Activated CD8-positive, alpha-beta memory T cell treated with anti-CD3 and anti-CD28 coated beads for 4 hours (primary cell): Measurements from ENCODE around the gene TKT.

Experiments used
- DNase-seq, 2 donors: peaks; one replicate each; pipeline ENCODE4 v3.0.0-alpha.2; 2020; ENCODE audit warnings: low read depth in 2 of 2

The TKT gene

DNA sequence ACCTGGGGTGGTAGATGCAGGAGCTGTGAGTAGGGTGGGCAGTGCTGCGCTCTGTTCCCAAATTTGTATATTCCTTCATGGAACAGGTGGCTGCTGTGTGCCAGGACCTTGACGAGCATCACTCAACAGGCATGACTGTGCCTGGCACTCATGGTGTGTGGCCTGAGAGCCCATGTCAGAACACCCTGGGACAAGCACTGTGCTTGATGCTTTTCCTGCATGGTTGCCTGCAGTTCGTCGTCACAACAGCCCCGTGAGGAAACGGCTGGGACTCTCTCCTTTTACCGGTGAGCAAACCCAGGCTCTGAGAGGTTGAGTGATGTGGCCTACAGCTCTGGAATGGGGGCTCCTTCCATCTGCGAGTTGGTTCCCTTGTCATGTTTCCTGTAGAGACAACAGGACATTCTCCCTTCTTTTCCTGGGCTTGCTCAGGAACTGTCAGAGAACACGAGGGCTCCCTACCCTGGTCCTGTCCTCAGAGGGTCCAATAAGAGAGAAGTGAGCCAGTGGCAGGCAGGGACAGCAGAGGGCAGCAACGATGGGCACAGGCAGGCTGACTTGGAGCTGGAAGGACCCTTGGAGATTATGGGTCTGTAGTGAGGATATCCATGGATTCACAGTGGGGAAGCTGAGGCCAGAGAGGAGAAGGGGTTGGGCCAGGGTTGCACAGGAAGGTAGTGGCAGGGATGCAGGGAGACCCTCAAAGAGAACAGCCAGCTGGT is 57.4 kb downstream of the TKT start:
- DNase-seq, result no peak

DNA sequence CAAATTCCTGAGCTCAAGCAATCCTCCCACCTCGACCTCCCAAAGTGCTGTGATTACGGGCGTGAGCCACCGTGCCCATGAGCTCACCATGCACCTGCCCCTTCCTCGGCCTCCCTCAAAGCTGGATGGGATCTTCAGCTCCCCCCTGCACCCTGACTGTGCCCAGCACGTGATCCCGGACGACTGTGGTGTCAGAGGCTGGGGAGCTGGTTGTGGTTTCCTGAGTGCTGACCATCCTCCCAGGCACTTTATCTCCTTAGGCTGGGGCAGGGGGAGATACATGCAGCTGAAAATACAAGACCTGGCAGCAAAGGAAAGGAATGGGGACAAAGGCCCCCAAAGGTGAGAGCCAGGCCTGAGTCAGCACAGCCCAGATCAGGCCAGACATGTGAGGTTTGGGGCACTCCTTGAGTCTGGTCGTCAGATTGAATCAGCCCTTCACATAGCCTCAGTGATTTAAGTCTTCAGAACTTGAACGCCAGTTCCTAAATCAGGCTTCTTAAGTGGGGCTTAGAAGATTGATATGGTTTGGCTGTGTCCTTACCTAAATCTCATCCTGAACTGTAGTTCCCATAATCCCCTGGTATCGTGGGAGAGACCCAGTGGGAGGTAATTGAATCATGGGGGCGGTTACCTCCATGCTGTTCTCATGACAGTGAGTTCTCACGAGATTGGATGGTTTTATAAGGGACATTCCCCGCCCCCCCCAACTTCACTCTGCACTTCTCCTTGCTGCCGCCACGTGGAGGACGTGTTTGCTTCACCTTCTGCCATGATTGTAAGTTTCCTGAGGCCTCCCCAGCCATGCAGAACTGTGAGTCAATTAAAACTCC is 59.0 kb downstream of the TKT start:
- no peak for DNase-seq

DNA sequence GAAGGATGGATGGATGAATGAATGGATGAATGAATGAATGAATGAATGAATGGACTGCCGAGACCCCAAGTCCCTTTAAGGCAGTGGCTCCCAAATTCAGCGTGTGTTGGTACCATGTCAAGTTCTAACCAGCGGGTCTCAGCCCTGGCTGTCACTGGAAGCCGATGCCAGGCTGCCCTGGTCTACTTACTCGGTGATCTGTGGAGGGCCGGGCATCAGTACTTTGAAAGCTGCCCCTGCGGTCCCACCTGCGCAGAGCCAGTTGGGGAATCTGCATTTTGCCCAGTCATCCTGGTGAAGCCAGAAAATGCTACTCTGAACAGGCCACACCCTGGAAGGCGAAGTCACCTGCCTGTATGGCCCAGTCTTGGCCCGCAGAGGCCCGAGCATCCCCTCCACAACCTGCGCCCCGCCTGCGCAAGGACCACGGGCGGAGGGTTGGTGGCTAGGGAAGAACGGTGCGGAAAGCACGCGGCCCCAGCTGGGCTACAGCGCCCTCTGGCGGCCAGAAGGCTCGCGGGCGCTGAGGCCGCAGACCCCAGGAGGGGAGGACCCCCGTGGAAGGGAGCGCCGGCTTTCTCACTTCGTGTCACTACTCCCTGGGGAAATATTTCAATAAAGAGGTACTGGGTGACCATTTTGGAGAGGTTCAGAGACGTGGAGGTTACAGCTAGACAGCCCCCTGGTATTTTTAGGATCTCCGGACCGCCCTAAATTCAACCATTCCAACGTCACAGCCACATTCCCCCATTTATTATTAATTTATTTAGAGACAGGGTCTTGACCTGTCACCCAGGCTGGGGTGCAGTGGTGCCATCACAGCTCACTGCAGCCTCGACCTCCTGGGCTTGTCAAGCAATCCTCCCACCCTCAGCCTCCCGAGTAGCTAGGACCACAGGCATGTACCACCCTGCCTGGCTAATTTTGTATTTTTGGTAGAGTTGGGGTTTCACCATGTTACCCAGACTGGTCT is 59.9 kb downstream of the TKT start:
- peak in 1 of 2 donors; percentile 15 for DNase-seq

DNA sequence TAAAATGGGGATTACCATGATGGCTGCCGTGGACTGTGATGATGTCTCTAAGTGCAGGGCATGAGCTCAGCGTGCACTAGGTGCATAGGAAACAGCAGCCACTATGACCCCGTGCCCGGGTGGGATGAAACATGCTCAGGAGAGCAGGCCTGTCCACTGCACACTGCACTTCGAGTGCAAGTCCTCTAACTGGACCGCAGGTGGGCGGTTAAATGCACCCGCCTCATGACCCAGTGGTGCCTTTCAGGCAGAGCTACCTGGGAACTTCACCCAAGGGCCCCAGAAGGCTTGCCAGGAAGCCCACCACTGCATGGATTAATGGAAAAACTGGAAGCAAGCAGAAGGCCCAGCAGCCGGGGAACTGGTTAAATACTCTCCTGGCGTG is 60.8 kb downstream of the TKT start:
- DNase-seq, result no peak

DNA sequence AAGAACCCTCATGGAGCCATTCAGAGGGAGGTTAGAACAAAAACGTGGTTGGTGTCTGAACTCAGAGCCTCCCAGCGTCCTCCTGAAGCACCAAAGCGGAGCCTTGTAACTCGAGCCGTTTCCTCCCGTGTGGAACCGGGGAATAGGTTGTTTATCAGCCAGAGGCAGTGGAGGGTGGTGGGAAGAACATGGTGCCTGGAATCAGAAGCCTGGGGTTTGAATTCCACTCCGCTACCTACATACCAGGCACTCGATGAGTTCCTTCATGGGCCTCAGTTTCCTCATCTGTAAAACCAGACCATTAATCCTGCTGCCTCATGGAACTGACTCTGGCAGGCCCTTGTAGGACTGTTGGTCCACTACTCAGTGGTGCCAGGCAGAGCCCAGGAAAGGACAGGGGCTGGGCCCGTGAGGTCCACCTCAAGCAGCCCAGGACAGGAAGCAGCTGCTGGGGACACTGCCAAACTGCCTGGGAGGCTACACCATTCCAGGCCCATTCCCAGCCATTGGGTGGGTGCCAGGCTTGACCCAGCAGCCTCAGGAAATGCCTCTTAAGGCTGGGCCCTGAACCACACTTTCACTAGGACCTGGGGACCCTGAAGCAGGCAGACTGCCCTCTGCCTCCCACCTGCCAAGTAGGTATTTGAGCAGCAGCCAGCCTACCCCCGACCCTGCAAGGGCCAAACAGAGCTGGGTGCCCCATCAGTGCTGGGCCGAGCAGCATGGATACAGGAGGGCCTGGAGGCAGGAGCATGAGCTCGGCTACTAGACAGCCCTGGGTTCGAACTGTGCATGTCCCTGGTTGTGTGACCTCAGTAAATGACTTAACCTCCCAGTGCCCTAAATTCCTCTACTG is 61.4 kb downstream of the TKT start:
- no peak for DNase-seq

DNA sequence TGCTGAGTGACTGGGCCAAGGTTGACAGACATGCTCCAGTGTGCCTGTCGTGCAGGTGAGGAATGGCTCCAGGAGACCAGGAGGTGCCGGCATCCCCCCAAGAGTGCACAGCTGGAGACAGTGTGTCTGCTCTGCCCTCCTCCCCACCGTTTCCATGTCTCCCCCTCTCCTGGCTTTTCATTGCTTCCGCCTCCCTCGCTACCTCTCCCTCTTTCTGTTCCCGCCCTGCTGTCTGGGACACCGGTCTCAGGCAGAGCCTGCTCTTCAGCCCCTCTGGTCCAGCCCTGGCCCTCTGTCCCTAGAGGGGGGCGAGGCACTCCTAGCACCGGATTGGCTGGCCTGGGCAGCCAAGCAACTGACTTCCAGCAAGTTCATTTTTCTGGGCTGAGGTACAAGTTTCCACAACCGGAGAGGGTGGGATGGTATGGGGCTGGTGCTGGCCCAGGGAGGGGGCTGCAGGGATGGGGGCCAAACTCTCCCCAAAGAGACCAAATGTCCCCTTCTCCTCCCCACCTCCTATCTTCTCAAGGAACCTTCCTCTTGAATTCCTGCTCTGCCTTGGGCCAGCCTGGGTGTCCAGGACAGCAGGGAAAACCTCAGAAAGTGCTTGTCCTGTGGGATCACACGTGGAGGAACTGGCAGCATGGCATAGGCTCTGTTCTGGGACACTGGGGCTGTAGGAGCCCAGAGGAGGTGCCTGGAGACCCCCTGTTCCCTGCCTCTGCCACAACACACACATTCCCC is 62.2 kb downstream of the TKT start:
- no peak for DNase-seq

DNA sequence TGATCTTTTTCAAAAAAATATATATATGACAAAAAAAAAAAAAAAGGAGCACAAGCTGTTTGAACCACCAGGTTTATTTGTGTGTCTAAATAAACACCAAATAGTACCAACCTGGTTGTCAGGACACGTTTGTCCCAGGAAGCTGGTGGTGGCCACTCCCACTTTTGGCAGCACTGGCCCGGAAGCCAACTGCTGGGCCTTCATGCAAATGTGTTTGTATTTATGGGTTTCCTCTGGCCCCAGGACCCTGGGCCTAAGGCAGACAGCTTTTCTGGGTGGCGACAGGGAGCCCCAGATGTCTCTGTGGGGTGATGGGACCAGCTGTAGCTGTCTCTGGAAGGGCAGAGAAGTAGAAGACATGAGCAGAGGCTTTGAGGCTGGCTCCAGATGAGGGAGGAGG is 63.2 kb downstream of the TKT start:
- no peak for DNase-seq

DNA sequence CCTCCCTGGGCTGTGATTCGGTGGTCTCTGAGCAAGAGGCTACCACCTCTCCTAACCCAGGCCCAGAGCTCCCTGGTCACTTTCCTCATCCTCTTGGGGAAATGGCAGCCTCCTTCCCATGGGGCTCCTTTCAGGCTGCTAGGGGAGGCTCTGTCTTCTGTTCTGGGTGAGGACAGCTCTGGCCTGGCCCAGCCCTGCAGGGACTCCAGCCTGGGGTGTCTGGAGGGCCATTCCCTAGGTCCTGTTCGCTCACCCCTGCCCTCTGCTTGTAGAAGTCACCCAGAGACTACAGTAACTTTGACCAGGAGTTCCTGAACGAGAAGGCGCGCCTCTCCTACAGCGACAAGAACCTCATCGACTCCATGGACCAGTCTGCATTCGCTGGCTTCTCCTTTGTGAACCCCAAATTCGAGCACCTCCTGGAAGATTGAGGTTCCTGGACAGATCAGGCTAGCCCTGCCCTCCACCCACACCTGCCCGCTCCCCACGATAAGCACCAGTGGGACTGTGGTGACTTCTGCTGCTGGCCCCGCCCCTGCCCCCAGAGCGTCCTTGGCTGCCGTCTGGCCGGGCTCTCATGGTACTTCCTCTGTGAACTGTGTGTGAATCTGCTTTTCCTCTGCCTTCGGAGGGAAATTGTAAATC is 63.9 kb downstream of the TKT start:
- DNase-seq, result no peak

DNA sequence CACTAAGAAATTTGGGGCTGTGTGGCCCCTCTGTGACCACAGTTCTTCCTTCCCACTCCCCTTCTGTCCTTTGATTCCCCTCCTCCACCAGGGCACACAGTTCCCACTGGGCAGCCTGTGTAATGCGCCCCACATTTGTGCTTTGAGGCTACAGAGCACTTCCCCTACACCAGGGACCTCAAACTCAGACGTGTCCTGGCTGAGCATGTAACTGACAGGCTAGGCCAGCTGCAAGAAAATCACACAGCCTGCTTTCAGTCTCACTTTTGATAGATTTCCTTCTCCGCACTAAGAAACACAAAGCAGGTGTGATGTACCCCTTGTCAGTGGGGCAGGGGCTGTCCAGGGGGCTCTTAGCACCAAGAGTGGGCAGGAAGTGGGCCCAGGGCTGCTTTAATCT is 65.2 kb downstream of the TKT start:
- DNase-seq, result no peak

DNA sequence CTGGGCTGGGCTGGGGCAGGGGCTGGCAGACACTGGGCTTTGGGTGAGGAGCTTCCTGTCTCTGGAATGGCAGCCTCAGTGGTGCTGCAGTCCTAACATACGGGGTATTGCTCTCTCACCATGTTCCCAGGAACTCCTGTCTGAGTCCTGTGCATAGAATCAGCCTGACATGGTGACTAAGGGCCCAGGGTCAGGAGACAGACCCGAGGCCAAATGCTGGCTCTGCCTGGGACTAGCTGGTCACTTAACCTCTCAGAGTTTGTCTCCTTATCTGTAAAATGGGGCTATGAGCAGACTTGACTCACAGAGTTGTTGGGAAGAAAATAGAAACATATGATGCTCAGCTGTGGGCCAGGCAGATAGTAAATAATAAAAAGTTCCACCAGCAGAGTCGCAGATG is 66.5 kb downstream of the TKT start:
- no peak for DNase-seq

DNA sequence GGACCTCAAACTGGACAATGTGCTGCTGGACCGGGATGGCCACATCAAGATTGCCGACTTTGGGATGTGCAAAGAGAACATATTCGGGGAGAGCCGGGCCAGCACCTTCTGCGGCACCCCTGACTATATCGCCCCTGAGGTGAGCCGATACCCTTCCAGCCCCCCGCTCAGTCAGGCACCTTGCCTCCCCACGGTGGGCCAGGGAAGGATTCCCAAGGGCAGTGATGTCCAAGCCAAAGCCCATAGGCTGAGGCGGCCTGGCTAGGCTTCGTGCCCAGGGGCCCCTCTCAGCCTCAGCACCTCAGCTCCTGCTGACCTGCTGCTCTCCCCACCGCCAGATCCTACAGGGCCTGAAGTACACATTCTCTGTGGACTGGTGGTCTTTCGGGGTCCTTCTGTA is 67.1 kb downstream of the TKT start:
- no peak for DNase-seq

DNA sequence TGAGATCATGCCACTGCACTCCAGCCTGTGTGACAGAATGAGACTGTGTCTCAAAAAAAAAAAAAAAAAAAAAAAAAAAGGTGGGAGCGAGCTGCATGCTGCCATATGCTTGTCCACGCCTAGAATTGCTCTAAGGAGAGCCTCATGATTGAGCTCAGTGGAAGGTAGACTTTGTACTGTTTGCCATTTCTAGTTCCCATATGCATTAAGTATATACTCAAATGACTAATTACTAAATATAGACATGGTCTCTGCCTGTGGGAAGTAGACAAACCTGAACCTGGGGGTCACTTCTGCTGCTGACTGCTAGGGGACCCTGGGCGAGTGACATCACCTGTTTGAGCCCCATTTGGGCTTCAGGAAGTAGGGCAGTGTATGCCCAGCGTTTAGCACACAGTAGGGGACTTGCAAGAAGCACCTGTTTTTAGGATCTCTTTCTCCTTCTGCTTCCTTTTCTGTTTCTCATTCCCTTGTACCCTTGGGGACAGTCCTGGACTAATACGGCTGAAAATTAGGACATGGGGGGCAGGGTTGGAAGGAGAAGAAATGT is 67.6 kb downstream of the TKT start:
- DNase-seq, result no peak

DNA sequence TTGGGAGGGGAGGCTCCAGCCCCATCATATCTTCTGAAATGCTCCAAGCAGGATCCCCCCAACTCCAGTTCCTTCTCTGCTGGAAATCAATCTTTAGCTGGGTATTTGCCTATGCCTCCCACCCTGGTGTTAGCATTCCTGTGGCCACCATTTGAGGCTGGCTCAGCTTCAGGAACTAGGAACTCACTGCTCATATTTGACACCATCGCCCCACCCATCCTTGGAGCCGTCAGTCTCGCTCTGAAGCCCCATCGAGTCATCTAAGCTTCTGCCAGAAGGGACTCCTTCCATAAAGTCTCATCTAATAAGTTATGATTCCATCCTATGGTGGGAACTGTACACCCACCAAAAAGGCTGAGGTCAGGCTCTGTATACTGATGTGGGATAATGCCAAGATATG is 68.4 kb downstream of the TKT start:
- no peak for DNase-seq

DNA sequence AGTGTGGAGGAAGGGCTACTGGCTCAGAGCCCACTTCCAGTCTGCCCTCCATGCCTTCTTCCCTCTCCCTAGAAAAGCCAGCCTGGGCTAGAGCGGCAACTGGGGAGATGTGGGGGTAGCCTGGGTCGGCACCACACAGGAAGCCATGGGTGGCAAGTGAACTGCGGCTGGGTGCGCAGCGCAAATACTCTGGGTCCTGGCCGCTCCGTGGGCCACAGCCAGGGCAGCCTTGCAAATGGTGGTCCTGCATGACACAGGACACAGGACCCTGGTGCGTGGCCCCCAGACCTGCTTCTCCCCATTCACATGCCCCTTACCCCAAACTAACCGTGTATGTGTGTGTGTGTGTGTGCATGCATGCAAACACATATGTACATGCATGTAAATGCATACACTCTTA is 69.1 kb downstream of the TKT start:
- DNase-seq, result no peak

DNA sequence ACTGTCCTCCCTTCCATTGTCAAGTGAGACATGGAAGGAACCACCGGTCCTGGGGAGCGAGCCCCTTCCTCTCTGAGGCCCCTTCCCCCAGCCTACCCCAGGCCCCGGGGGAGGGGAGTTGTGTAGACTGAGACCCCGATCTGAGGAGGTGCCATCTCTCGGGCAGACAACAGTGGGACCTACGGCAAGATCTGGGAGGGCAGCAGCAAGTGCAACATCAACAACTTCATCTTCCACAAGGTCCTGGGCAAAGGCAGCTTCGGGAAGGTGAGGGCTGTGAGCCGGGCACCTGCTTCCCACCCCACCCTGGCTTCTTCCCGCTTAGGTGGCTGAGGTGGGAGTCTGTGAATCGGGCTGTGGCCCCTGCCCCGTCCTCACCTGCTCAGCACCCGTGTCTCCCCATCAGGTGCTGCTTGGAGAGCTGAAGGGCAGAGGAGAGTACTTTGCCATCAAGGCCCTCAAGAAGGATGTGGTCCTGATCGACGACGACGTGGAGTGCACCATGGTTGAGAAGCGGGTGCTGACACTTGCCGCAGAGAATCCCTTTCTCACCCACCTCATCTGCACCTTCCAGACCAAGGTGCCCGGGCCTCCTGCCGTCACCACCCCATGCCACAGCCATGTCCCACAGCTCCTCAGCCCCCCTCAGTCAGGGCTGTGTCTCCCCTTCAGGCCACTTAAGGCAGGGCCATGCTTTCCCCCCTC is 69.9 kb downstream of the TKT start:
- DNase-seq, result no peak

DNA sequence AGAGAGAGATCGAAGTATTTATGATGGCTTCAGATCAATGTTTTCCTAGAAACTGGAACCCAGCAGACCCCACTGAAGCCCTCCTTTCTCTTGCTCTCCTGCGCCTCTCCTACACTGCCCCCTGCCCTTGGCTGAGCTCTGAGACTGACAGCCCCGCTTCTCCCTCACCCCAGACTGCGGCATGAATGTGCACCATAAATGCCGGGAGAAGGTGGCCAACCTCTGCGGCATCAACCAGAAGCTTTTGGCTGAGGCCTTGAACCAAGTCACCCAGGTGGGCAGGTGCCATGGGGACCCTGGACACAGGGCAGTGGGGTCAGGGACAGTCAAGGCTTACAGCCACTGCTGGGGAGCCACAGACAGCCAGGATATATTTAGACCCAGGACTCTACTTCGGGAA is 71.1 kb downstream of the TKT start:
- DNase-seq, result no peak

DNA sequence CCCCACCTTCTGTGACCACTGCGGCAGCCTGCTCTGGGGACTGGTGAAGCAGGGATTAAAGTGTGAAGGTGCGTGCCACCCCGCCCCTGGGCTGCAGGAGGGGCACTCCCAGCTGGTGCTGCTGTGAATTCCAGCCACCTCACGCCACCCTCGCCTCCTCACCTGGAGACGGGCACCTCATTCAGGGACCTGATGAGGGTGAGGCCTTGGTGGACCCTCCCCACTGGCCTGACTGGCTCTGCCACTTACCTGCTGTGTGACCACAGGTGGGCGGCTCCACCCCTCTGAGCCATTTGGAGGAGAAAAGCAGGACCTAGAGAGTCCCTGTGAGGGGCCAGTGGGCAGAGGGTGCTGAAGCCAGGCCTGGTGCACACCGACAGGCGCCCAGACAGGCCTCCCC is 72.3 kb downstream of the TKT start:
- DNase-seq, result no peak

DNA sequence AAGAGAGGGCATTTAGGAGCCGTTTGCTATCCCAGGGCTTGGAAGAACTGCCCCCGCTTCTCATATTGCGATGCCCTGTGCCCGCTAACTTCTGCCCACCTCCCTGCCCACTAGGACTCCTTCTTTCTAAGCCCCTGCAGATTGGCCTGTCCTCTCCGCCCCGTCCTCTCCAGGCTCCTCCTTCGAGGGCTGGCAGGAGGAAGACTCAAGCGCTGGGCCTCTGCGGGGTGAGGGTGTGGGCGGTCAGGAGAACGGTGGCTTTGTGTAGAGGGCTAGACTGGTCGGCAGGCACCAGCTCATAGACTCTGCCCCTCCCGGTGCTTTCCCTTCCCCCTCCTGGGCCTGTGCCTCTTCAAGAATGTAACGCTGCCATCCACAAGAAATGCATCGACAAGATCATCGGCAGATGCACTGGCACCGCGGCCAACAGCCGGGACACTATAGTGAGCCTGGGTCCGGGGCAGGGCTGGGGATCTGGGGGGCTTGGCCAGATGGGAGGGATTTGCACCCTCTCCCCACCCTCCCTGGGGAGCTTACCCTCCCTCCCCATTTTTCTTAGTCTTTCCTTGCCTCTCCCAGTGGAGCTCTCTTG is 73.0 kb downstream of the TKT start:
- DNase-seq, result no peak

DNA sequence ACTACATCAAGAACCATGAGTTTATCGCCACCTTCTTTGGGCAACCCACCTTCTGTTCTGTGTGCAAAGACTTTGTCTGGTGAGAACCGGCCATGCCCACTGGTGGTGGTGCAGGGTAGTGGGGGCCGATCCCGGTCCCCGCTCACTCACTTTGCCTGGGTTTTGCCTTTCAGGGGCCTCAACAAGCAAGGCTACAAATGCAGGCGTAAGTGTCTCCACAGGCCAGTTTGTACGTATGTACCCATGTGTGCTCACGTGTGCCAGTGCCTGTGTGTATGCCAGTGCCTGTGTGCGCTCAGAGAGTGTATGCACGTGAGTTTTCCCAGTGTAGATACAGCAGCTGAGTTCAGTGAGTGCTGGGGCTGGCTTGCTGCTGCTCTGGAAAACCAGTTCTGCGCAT is 74.3 kb downstream of the TKT start:
- no peak for DNase-seq
